GM18526 (cell line): ENCODE measurements around the gene TIMP1.

Source experiments
- POLR2A ChIP-seq: IDR thresholded peaks from 3 replicates; pipeline ENCODE4 v1.6.1; 2011; ENCODE audit not compliant: insufficient read length; ENCODE audit errors: extremely low read depth

TIMP1 gene

DNA sequence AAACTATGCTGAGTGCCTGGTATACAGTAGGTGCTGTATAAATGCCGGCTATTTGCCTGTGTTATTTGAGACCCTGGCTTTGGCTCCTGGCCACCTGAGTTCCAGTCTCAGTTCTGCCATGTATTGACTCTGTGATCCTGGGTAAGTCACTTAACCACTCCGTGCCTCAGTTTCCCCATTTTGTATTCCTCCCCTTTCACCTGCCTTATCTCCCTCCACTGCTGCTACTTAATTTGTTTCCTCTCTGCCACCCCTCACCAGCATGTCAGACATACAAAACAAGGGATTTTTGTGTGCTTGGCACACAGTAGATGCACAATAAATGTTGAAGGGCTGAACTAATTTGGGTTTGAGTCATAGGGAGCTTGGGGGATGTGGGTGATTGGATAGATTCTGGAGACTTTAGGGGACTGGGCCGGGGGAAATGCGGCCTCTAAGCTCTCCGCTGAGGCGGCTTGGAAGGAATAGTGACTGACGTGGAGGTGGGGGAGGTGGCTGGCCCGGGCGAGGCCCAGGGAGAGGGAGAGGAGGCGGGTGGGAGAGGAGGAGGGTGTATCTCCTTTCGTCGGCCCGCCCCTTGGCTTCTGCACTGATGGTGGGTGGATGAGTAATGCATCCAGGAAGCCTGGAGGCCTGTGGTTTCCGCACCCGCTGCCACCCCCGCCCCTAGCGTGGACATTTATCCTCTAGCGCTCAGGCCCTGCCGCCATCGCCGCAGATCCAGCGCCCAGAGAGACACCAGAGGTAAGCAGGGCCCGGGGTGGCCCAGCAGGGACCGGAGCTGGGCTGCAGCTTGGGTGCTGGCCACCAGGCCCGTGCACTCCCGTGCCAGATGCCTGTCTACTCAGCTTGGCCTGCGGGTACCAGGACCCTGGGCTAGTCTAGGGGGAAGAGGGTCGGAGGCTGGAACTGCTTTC is at the start of gene TIMP1:
TIMP1 (plus strand) TSS at position 706 of the 917 bp plus-strand sequence. CDS start 980 bp downstream, outside the sequence.
- TF ChIP-seq POLR2A = peak; percentile 26

GRCh38 chrX:47539860-47540259 is 42.4 kb upstream of the TIMP1 start:
- no peak for TF ChIP-seq POLR2A

DNA sequence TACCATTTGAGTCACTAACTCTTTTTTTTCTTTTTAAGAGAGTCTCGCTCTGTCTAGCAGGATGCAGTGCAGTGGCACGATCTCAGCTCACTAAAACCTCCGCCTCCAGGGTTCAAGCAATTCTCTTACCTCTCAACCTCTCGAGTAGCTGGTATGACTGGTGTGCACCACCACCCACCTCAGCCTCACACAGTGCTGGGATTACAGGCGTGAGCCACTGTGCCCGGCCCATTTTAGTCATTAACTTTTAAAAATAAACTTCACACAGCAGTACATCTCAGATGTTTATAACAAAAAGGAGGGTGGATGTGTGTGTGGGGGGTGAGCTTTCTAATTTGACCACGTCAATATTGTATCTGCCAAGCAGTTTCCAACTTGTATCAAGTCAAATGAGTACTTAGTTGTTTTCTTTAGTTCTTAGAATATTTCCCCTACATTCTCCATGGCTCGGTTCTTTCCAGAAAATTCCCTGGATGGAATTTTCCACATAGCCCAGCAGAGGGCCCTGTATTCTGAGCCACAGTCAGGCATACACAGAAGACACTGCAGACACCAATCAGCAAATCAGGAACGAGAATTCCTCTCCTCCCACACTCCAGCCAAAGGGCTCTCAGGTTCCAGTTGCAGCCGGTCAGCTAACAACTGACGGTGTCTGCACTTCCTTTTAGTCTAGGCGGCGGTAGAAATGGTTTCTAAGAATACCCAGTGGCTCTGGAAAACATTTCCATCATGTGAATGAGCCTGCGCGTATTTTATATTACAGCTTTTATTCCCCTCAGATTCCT is 41.3 kb upstream of the TIMP1 start:
- no peak for TF ChIP-seq POLR2A

DNA sequence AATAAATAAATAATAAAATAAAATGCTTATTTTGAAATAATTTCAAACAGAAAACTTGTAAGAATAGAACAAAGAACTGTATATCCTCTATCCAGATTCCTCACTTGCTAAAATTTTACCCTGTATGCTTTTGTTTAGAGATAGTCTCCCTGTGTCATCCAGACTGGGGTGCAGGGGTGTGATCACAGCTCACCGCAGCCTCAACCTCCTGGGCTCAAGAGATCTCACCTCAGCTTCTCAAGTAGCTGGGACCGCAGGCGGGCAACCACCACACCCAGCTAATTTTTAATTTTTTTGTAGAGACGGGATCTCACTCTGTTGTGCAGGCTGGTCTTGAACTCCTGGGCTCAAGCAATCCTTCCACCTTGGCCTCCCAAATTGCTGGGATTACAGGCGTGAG is 38.7 kb upstream of the TIMP1 start:
- TF ChIP-seq POLR2A = no peak

DNA sequence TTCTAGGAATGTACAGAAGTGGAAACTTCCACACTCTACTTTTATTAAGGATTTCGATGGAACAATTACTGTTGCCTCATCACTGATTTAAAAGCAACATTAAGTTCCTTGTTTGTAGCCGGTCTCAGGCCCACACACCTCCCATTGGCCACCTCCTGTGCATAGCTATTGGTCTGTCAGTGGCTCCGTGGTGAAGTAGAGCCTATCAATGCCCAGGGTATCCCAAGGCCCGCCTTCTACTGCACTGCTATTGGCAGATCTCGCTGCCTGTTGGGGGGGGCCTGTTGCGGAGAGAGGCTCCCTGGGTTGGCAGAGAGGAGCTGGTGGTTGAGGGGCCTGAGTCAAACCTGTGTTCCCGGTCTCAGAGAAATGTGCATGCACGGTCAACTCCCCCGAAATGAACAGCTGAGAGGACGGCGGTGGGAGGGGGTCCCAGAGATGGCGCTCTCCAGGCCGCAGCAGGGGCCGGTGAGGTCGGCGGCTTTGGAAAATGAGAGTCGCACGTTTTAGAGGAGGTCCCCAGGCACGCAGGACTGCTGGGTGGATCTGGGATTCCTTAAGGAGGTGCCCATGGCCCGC is 26.1 kb upstream of the TIMP1 start:
- peak; percentile 64 for TF ChIP-seq POLR2A

DNA sequence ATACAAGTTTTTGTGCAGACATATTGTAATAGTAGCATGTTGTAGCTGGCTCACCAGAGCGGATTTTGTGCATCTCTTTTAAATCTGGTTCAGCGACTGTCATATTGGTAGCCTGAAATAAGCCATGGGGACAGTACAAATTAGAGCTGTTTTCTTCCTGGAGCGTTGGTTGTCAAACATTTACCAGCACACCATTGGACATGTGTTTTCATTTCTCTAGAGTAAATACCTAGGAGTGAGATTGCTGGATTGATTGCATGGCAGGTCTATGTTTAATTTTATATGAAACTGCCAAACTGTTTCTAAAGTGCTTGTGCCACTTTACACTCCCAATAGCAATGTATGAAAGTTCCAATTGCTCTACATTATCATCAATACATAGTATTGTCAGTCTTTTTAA is 23.8 kb upstream of the TIMP1 start:
- no peak for TF ChIP-seq POLR2A

DNA sequence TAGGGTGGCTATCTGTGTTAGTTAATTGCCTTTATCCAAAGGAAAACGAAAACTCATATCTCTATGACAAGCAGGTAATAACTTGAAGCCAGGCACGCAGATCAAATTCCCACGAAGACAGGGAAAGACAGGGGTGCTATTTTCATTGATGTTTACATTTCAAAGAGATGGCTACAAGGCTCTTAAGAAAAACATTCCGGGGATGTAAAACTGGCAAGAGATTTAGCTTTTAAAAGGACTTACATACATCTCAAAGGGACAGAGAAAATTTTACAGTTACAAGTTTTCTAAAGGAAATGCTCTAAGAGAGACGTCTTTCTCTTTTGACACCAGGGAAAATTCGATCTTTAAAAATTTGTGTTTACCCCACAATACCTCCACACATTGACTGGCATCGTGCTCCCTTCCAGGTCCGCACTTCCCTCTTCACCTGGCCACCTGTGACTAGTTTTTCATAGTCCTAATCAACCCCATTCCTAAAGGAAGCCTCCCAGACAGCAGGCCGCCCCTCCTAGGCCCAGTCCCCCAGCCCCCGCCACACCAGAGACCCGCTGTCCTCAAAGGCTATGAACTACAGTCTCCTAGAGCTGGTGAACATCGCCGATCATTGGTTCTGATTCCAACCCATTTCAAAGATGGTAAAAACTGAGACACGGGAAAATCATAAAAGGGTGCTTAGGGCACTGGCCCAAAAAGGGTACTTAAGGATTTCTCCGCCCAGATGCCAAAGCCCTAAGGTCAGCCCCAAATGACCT is 21.9 kb upstream of the TIMP1 start:
- TF ChIP-seq POLR2A = no peak

DNA sequence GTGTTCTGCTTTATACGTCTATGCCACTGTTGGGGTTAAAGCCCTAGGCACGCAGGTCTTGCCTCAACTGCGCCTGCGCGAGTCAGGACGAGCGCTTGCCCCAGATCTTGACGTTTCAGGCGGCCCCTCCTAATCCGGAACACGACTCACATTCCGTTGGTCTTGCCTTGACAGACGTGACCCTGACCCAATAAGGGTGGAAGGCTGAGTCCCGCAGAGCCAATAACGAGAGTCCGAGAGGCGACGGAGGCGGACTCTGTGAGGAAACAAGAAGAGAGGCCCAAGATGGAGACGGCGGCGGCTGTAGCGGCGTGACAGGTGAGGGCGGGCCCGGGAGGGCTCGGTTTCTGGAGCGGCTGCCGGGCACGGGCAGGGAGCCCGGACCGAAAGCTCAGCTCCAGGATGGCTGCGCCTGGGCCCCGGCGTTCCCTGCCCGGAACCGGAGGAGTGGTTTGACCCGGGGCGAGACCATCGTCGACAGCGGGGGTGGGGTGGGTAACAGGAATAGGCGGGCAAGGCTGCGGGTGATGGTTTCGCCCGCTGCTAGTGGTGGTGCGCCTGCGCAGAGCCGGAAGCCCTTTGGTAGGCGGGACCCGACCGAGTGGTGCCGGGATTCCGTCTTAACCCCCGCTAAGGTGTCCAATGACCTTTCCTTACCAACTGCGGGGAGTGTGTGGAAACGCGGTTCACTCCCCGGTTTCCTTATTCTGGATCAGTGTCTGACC is 21.1 kb upstream of the TIMP1 start, which contains the start of gene ARAF:
ARAF (plus strand) TSS at position 272 of the 725 bp plus-strand sequence. CDS start 1,763 bp downstream, outside the sequence.
- TF ChIP-seq POLR2A = peak; percentile 59

GRCh38 chrX:47561659-47562151 is 20.5 kb upstream of the TIMP1 start:
- no peak for TF ChIP-seq POLR2A

GRCh38 chrX:47562615-47563243 is 19.5 kb upstream of the TIMP1 start:
- no peak for TF ChIP-seq POLR2A

- TF ChIP-seq POLR2A = no peak
Observed at GRCh38 chrX:47563801-47564315, 18.4 kb upstream of the TIMP1 start.

DNA sequence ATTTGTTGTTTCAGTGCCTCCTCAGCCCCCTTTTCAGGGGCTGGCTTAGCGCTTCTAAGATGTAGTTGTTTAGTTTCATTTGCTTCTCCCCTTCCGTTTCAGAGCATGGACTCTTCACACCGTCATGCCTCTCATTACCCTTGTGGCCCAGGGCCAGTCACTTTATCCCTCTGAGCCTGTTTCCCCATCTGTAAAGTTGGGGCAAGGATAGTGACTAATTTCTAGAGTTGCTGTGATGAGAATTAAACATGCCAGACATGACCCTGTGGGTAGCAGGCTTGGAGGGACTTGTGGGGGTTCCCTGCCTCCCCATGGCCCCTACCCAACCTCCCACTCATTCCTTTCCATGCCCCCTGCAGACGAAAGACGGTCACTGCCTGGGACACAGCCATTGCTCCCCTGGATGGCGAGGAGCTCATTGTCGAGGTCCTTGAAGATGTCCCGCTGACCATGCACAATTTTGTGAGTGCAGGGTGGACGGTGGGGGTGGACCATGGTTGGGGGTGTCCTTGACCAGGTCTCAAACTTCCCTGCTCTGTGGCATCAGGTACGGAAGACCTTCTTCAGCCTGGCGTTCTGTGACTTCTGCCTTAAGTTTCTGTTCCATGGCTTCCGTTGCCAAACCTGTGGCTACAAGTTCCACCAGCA is 17.7 kb upstream of the TIMP1 start:
- TF ChIP-seq POLR2A = no peak

DNA sequence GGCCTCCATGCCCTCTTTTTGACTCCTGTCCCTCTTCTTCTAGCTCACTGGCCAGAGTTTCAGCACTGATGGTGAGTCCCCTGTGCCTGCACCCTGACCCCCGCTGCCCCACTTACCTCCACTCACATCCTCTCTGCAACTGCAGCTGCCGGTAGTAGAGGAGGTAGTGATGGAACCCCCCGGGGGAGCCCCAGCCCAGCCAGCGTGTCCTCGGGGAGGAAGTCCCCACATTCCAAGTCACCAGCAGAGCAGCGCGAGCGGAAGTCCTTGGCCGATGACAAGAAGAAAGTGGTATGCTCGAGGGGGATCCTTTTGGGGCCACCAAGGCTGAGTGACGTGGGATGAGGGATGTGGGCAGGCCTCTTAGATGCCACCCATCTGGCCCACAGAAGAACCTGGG is 15.4 kb upstream of the TIMP1 start:
- no peak for TF ChIP-seq POLR2A
